H1 (cell line): ENCODE results near the gene SOST. TPM values are rescaled to one million over a fixed set of nuclear protein-coding genes. Genes with fewer than 3 reads are reported as not detected.

Experiments
- CTCF ChIA-PET: fragments of 300-600 bp; sonication (Branson Sonifier 250); formaldehyde crosslinking; loops from one replicate; lab custom pipeline; 2021; ENCODE audit not compliant: partially characterized antibody; lab: Charles Lee
- POLR2A ChIA-PET: fragments of 300-600 bp; sonication (Branson Sonifier 250); formaldehyde crosslinking; loops from one replicate; lab custom pipeline; 2021; ENCODE audit warnings: inconsistent platforms; ENCODE audit not compliant: partially characterized antibody; lab: Charles Lee
- DNase-seq, 2 experiments: peaks; one replicate each; pipeline versions ENCODE4 v3.0.0 to v3.0.0-alpha.2; 2010 to 2022; ENCODE audit warnings: low spot score in 2 of 2, low read depth in 1 of 2, mixed read lengths in 1 of 2
- FAIRE-seq: peaks from 2 replicates; lab custom pipeline; 2011; peaks lifted over from hg19 to GRCh38; lab: Jason Lieb, UNC
- H2AFZ ChIP-seq: 2 replicates; pipeline ENCODE4 v1.8.1; 2012; ENCODE audit warnings: low read length, inconsistent platforms
- H2AK5ac ChIP-seq: 2 replicates; pipeline ENCODE4 v1.6.1; 2013; ENCODE audit warnings: low read depth, low read length
- H2BK120ac ChIP-seq: replicated peaks from 2 replicates; pipeline ENCODE3; 2013; ENCODE audit warnings: low read depth, low read length, inconsistent platforms
- H2BK12ac ChIP-seq: 2 replicates; pipeline ENCODE4 v1.6.1; 2013; ENCODE audit warnings: low read depth, low read length
- H2BK15ac ChIP-seq: 2 replicates; pipeline ENCODE4 v1.6.1; 2013; ENCODE audit warnings: low read length
- H2BK20ac ChIP-seq: 2 replicates; pipeline ENCODE4 v1.6.1; 2013; ENCODE audit warnings: low read length
- H2BK5ac ChIP-seq: 2 replicates; pipeline ENCODE4 v1.6.1; 2013; ENCODE audit warnings: low read depth, low read length
- H3K14ac ChIP-seq: 2 replicates; pipeline ENCODE4 v1.6.1; 2013; ENCODE audit warnings: inconsistent platforms; ENCODE audit not compliant: insufficient read length
- H3K18ac ChIP-seq: 2 replicates; pipeline ENCODE4 v1.6.1; 2013; ENCODE audit warnings: low read length; ENCODE audit errors: extremely low read depth
- H3K23ac ChIP-seq: 2 replicates; pipeline ENCODE4 v1.6.1; 2013; ENCODE audit warnings: inconsistent platforms; ENCODE audit not compliant: insufficient read length
- H3K23me2 ChIP-seq: 2 replicates; pipeline ENCODE4 v1.6.1; 2013; ENCODE audit warnings: low read depth, low read length
- H3K27ac ChIP-seq: 2 replicates; pipeline ENCODE4 v1.6.1; 2011; ENCODE audit warnings: low read depth, low read length, inconsistent platforms
- H3K27me3 ChIP-seq, 4 experiments: replicated peaks in 1 of 4; 1 replicate in 1 of 4; 2 replicates in 3 of 4; pipeline versions ENCODE4 v1.6.1 to v1.8.1; 2011 to 2013; ENCODE audit warnings: low read length in 3 of 4, mild to moderate bottlenecking in 3 of 4, inconsistent platforms in 2 of 4, mixed read lengths in 2 of 4, moderate library complexity in 1 of 4; ENCODE audit not compliant: control insufficient read depth in 3 of 4, insufficient read depth in 3 of 4; ENCODE audit errors: extremely low read depth in 1 of 4
- H3K36me3 ChIP-seq, 4 experiments: 2 replicates each; pipeline versions ENCODE4 v1.6.1 to v1.8.1; 2011 to 2013; ENCODE audit warnings: mild to moderate bottlenecking in 4 of 4, low read length in 3 of 4, moderate library complexity in 2 of 4, control low read depth in 1 of 4, inconsistent platforms in 1 of 4; ENCODE audit not compliant: insufficient read depth in 4 of 4, control insufficient read depth in 2 of 4
- H3K4ac ChIP-seq: replicated peaks from 2 replicates; pipeline ENCODE3; 2013; ENCODE audit warnings: low read length, low read depth, mixed read lengths, inconsistent platforms; ENCODE audit not compliant: insufficient read length
- H3K4me1 ChIP-seq, 4 experiments: replicated peaks in 1 of 4; 1 replicate in 1 of 4; 2 replicates in 3 of 4; pipeline versions ENCODE4 v1.6.1 to v1.8.1; 2011 to 2013; ENCODE audit warnings: low read length in 3 of 4, inconsistent platforms in 2 of 4, mixed read lengths in 1 of 4; ENCODE audit not compliant: insufficient read depth in 4 of 4, control insufficient read depth in 3 of 4
- H3K4me2 ChIP-seq, 2 experiments: 2 replicates each; pipeline versions ENCODE4 v1.6.1 to v1.8.1; 2011 to 2013; ENCODE audit warnings: low read depth in 2 of 2, low read length in 2 of 2, control low read depth in 1 of 2, inconsistent platforms in 1 of 2, mild to moderate bottlenecking in 1 of 2; ENCODE audit not compliant: insufficient read depth in 1 of 2
- H3K4me3 ChIP-seq, 4 experiments: fragments of 200-600, 300-600 bp in 1 of 4; sonication (generic), shearing (Covaris generic), sonication (Bioruptor Twin) in 1 of 4; 2 replicates each; pipeline versions ENCODE4 v1.5.1 to v1.8.1; 2011 to 2016; ENCODE audit warnings: low read length in 4 of 4, low read depth in 3 of 4, control low read depth in 2 of 4, inconsistent platforms in 2 of 4, mild to moderate bottlenecking in 2 of 4, mixed read lengths in 1 of 4, moderate library complexity in 1 of 4; ENCODE audit not compliant: insufficient read depth in 2 of 4; ENCODE audit errors: extremely low read depth in 1 of 4
- H3K56ac ChIP-seq: replicated peaks from 2 replicates; pipeline ENCODE3; 2013; ENCODE audit warnings: low read depth, mild to moderate bottlenecking, mixed read lengths, low read length, inconsistent platforms; ENCODE audit not compliant: insufficient read length
- H3K79me1 ChIP-seq: 2 replicates; pipeline ENCODE4 v1.6.1; 2013; ENCODE audit warnings: low read depth, low read length, control low read depth
- H3K79me2 ChIP-seq, 2 experiments: 2 replicates each; pipeline versions ENCODE4 v1.6.1 to v1.8.1; 2012 to 2013; ENCODE audit warnings: low read length in 2 of 2, mild to moderate bottlenecking in 2 of 2, inconsistent platforms in 1 of 2; ENCODE audit not compliant: insufficient read depth in 2 of 2, control insufficient read depth in 1 of 2
- H3K9ac ChIP-seq, 4 experiments: replicated peaks in 1 of 4; 1 replicate in 1 of 4; 2 replicates in 3 of 4; pipeline versions ENCODE4 v1.6.1 to v1.8.1; 2011 to 2013; ENCODE audit warnings: low read depth in 3 of 4, low read length in 3 of 4, control low read depth in 2 of 4, mild to moderate bottlenecking in 2 of 4, moderate library complexity in 2 of 4, inconsistent platforms in 1 of 4; ENCODE audit errors: extremely low read depth in 1 of 4
- H3K9me3 ChIP-seq, 2 experiments: 2 replicates each; pipeline versions ENCODE4 v1.6.1 to v1.8.1; 2012 to 2013; ENCODE audit warnings: mild to moderate bottlenecking in 2 of 2, moderate library complexity in 2 of 2, control low read depth in 1 of 2, inconsistent platforms in 1 of 2, low read depth in 1 of 2, low read length in 1 of 2, mixed read lengths in 1 of 2; ENCODE audit not compliant: insufficient read depth in 2 of 2
- H4K20me1 ChIP-seq, 2 experiments: replicated peaks in 1 of 2; 2 replicates each; pipeline versions ENCODE3 to v1.8.1; 2011 to 2013; ENCODE audit warnings: inconsistent platforms in 2 of 2, low read length in 2 of 2, mild to moderate bottlenecking in 1 of 2; ENCODE audit not compliant: insufficient read depth in 2 of 2, control insufficient read depth in 1 of 2
- H4K5ac ChIP-seq: 2 replicates; pipeline ENCODE4 v1.6.1; 2013; ENCODE audit warnings: low read length, low read depth, mixed read lengths, inconsistent platforms; ENCODE audit not compliant: insufficient read length
- H4K8ac ChIP-seq: 2 replicates; pipeline ENCODE4 v1.8.0; 2013; ENCODE audit warnings: mild to moderate bottlenecking, moderate library complexity, low read length, inconsistent platforms; ENCODE audit not compliant: insufficient read depth; ENCODE audit errors: extremely low read depth
- H4K91ac ChIP-seq: replicated peaks from 2 replicates; pipeline ENCODE3; 2013; ENCODE audit warnings: low read length, mixed read lengths, inconsistent platforms; ENCODE audit not compliant: insufficient read length
- HDAC2 ChIP-seq, 2 experiments: fragments of 300-600 bp in 1 of 2; sonication (generic) in 1 of 2; IDR thresholded peaks; 2 replicates each; pipeline ENCODE4 v1.6.1; 2011 to 2012; ENCODE audit warnings: low read depth in 2 of 2, low read length in 2 of 2, mild to moderate bottlenecking in 2 of 2, moderate library complexity in 2 of 2, borderline replicate concordance in 1 of 2, inconsistent platforms in 1 of 2
- POU5F1 ChIP-seq: IDR thresholded peaks from 2 replicates; pipeline ENCODE4 v1.6.1; 2011; ENCODE audit warnings: low read depth, mild to moderate bottlenecking, low read length, moderate library complexity
- WGBS, 2 experiments: shearing (Covaris generic) in 1 of 2; methylation state at CpG; one replicate each; pipeline versions ENCODE4 v1.1.6 to v1.1.7; 2013 to 2015; ENCODE audit warnings: low lambda C conversion rate in 2 of 2, mixed read lengths in 2 of 2, inconsistent platforms in 1 of 2, low coverage in 1 of 2, missing lambda C conversion rate in 1 of 2; ENCODE audit not compliant: insufficient replicate concordance in 2 of 2, insufficient coverage in 1 of 2, insufficient read length in 1 of 2; ENCODE audit errors: extremely low coverage in 1 of 2, missing lambda C conversion rate in 1 of 2; 5-methylcytosine and 5-hydroxymethylcytosine counted together
- polyA plus RNA-seq, 7 experiments: library from polyadenylated mRNA; depleted of rRNA in 3 of 7; stranded (reverse) in 5 of 7; unstranded in 2 of 7; fragments of >200 nt in 5 of 7; fragments of 200-250 nt in 2 of 7; gene quantifications; 1 replicate in 5 of 7; 2 replicates in 1 of 7; 4 replicates in 1 of 7; pipeline versions ENCODE4 v1.2.1 to v1.2.3, GENCODE V29; 2011 to 2013; ENCODE audit warnings: missing spikeins in 2 of 7, mixed read lengths in 2 of 7
- total RNA-seq: library from RNA; stranded (reverse); fragmentation: NEBNext Ultra II Directional; extraction: Animal tissue kit (Norgen Biotek cat#: 25700); gene quantifications from 2 replicates; pipeline ENCODE4 v1.2.1, GENCODE V29; 2021

The SOST gene
- total and polyA plus RNA-seq, 2 of the 8 experiments (the other 6 are each of a cell fraction or from before 2014, with no cell fraction given) = 0.08 TPM; not detected in 1

- DNase-seq = no peak
- Histone ChIP-seq H4K91ac (no peak overlapping the region), H3K4me1 (peaks cover 6 to 16% (median 12%) of the 10 kb centered on the region in 4 experiments), H2BK15ac (no peak overlapping the region), H2BK20ac (no peak overlapping the region), H4K5ac (no peak overlapping the region), H2BK12ac (no peak overlapping the region), H3K27me3 (no peaks in the 10 kb centered on the region), H3K4ac (no peak overlapping the region), H3K4me2 (no peak overlapping the region), H2BK5ac (no peak overlapping the region), H4K20me1 (no peaks in the 10 kb centered on the region), H2AFZ (no peak overlapping the region), H4K8ac (no peak overlapping the region), H3K36me3 (no peaks in the 10 kb centered on the region), H3K14ac (no peak overlapping the region), H3K4me3 (no peak overlapping the region), H3K79me2 (no peaks in the 10 kb centered on the region), H3K23ac (no peak overlapping the region), H3K18ac (no peak overlapping the region), H3K79me1 (no peaks in the 10 kb centered on the region), H2BK120ac (no peak overlapping the region), H3K9ac (no peak overlapping the region), H3K56ac (no peak overlapping the region), H3K9me3 (no peaks in the 10 kb centered on the region), H3K27ac (no peak overlapping the region), H2AK5ac (no peak overlapping the region), H3K23me2 (no peaks in the 10 kb centered on the region)
- ChIA-PET CTCF (interaction anchor here (0.7 to 2.3 kb wide), 4 partner anchors 19 to 48 kb away, joined by 3 to 16 read pairs (median 8); no protein-coding TSS in a partner anchor), POLR2A (interaction anchor here (1.7 kb wide), 1 partner anchor 12 kb away, joined by 7 read pairs; no protein-coding TSS in a partner anchor)
- no peak for FAIRE-seq
- 83% methylated on average over 5 of the region's 5 CpGs; no CpG with 5 or more reads in 1 of the 2 experiments for WGBS, 2 experiments
- no peak for TF ChIP-seq POU5F1
- no peak for TF ChIP-seq HDAC2 (IDR thresholded peaks at IDR 0.05; ENCODE audit: borderline replicate concordance in 1 of 2, low read depth in 2 of 2, low read length in 2 of 2)
These were observed 17.0 kb downstream of the SOST start for GRCh38 chr17:43741636-43742035.
